ENCODE measurements around the gene AHSG.

Gene AHSG

GRCh38 chr3:186620213-186621092, 7.6 kb downstream of the AHSG start:
- no peak for TF ChIP-seq CTCF (IDR thresholded peaks at IDR 0.05; ENCODE audit: extremely low read depth, missing control alignments)
- DNase-seq (ENCODE audit: low spot score): no peak

GRCh38 chr3:186621894-186622650, 9.2 kb downstream of the AHSG start:
- TF ChIP-seq CTCF (IDR thresholded peaks at IDR 0.05; ENCODE audit: extremely low read depth, missing control alignments): no peak
- DNase-seq (ENCODE audit: low spot score): no peak

- DNase-seq (ENCODE audit: low spot score): no peak
- TF ChIP-seq CTCF (IDR thresholded peaks at IDR 0.05; ENCODE audit: extremely low read depth, missing control alignments): no peak
Measured at GRCh38 chr3:186622651-186623310, 9.9 kb downstream of the AHSG start.

GRCh38 chr3:186624598-186624997, 11.7 kb downstream of the AHSG start:
- no peak for DNase-seq (ENCODE audit: low spot score)
- no peak for TF ChIP-seq CTCF (IDR thresholded peaks at IDR 0.05; ENCODE audit: extremely low read depth, missing control alignments)

- no peak for TF ChIP-seq CTCF (IDR thresholded peaks at IDR 0.05; ENCODE audit: extremely low read depth, missing control alignments)
Measured at GRCh38 chr3:186625600-186626042, 12.8 kb downstream of the AHSG start.

GRCh38 chr3:186626254-186626847, 13.5 kb downstream of the AHSG start:
- DNase-seq (ENCODE audit: low spot score): no peak
- TF ChIP-seq CTCF (IDR thresholded peaks at IDR 0.05; ENCODE audit: extremely low read depth, missing control alignments): no peak

More at GRCh38 chr3:186625600-186626042, 12.8 kb downstream of the AHSG start:
- DNase-seq (ENCODE audit: low spot score): no peak

All from GM20000 (cell line).